Adrenal gland (tissue), 12 donors: ENCODE measurements around the gene KCNK6. TPM values are rescaled to one million over a fixed set of nuclear protein-coding genes. Genes with fewer than 3 reads are reported as not detected.
"Not testable (repeated sequence)": the region's sequence is repeated elsewhere in the genome, so short reads cannot be mapped to it uniquely, and the experiment has no call there.

Source experiments
- DNase-seq, 7 donors: peaks; one replicate each; pipeline ENCODE4 v3.0.0-alpha.2; 2019 to 2020
- H3K27ac ChIP-seq, 5 donors: fragments of 200-600 bp; sonication (generic) in 4 of 5; 1 replicate in 3 of 5; 2 replicates in 2 of 5; pipeline versions ENCODE4 v1.5.1 to v1.8.0; 2016 to 2020; ENCODE audit warnings: mild to moderate bottlenecking in 1 of 5
- H3K27me3 ChIP-seq: fragments of 200-600 bp; 2 replicates; pipeline ENCODE4 v1.8.0; 2021
- H3K36me3 ChIP-seq, 2 donors: fragments of 200-600 bp; replicated peaks in 1 of 2; 1 replicate in 1 of 2; 2 replicates in 1 of 2; pipeline versions ENCODE4 v1.5.1 to v1.8.0; 2018 to 2022
- H3K4me1 ChIP-seq, 2 donors: fragments of 200-600 bp; replicated peaks in 1 of 2; 1 replicate in 1 of 2; 2 replicates in 1 of 2; pipeline versions ENCODE4 v1.5.1 to v1.8.0; 2018 to 2021
- H3K4me3 ChIP-seq, 4 donors: fragments of 200-600 bp; sonication (generic) in 3 of 4; one replicate each; pipeline ENCODE4 v1.5.1; 2016 to 2018
- H3K9me3 ChIP-seq, 3 donors: fragments of 200-600 bp; sonication (generic) in 1 of 3; replicated peaks in 1 of 3; 1 replicate in 2 of 3; 2 replicates in 1 of 3; pipeline versions ENCODE4 v1.5.1 to v1.8.0; 2016 to 2021
- CTCF ChIP-seq, 6 experiments: fragments of 450-650 bp in 4 of 6; fragments of 200-600 bp in 2 of 6; sonication (generic) in 1 of 6; IDR thresholded peaks; 1 replicate in 5 of 6; 2 replicates in 1 of 6; pipeline versions ENCODE4 v1.5.1 to v1.8.0; 2016 to 2021; ENCODE audit warnings: antibody characterized with exemption in 6 of 6, mild to moderate bottlenecking in 2 of 6, moderate library complexity in 1 of 6
- POLR2A ChIP-seq, 2 donors: fragments of 450-650 bp; IDR thresholded peaks; one replicate each; pipeline ENCODE4 v1.6.1; 2017; ENCODE audit warnings: antibody characterized with exemption in 2 of 2, mild to moderate bottlenecking in 2 of 2, moderate library complexity in 1 of 2
- WGBS, 4 donors: extraction: QIAGEN DNeasy Blood & Tissue Kit in 2 of 4; methylation state at CpG; one replicate each; pipeline versions ENCODE4 v1.1.5 to v1.1.7; 2013 to 2017; 5-methylcytosine and 5-hydroxymethylcytosine counted together
- intact Hi-C, 2 donors: fragments of 100-400 bp; cut with DNase I; formaldehyde crosslinking; loops; one replicate each; pipeline versions ENCODE4 v1.14.1 to v1.15.0; 2022 to 2023
- polyA plus RNA-seq, 3 donors: library from polyadenylated mRNA; stranded (reverse); fragments of 200-250 nt in 2 of 3; fragments of 350-450 nt in 1 of 3; fragmentation: Illumina TruSeq in 1 of 3; extraction: RNeasy Lipid Tissue Mini Kit (QIAGEN cat#74804) in 1 of 3; gene quantifications; one replicate each; pipeline ENCODE4 v1.2.3, GENCODE V29; 2013 to 2014
- total RNA-seq, 9 donors: library from RNA; depleted of rRNA in 4 of 9; stranded (reverse); fragments of >200 nt in 4 of 9; fragments of 120-200 nt in 1 of 9; fragmentation: NEBNext Ultra II Directional in 1 of 9; extraction: Animal tissue kit (Norgen Biotek cat#: 25700) in 1 of 9; gene quantifications; one replicate each; pipeline versions ENCODE4 v1.1.0 to v1.2.4, GENCODE V29; 2013 to 2023
- donor health status: healthy with polysubstance abuse.
- donor health status: Bipolar disorder and iron deficiency.
- donor health status: DM: yes; HTN: yes; CAD: no.
- donor health status: DM: no; HTN: no; CAD: no.
- donor health status: DM: no; HTN: no; CAD: no.
- donor health status: DM: yes; HTN: yes; CAD: no.

The KCNK6 gene
- total and polyA plus RNA-seq, 12 donors = 1.2 to 6.0 (median 4.0) TPM

GRCh38 chr19:38360351-38360750, 40.7 kb downstream of the KCNK6 start:
- H3K4me3 ChIP-seq = no peak overlapping the region
- intact Hi-C loops = no loop called here
- no peaks in the 10 kb centered on the region for H3K9me3 ChIP-seq
- no peak overlapping the region for H3K27ac ChIP-seq
- WGBS, 4 donors = 79 to 87% (median 81%) methylated on average over 7 to 9 of the region's 9 CpGs
- no peak for TF ChIP-seq CTCF (IDR thresholded peaks at IDR 0.05)
- no peaks in the 10 kb centered on the region for H3K36me3 ChIP-seq
- DNase-seq = no peak
- peaks cover 0 to 16% of the 10 kb centered on the region in 2 donors for H3K4me1 ChIP-seq
- H3K27me3 ChIP-seq = peaks cover 3% of the 10 kb centered on the region

- H3K9me3 ChIP-seq = no peaks in the 10 kb centered on the region
- WGBS, 4 donors = 15 to 24% (median 17%) methylated on average over 21 to 23 of the region's 23 CpGs
- no peak overlapping the region for H3K27ac ChIP-seq
- H3K27me3 ChIP-seq = peaks cover 3% of the 10 kb centered on the region
- H3K4me1 ChIP-seq = peaks cover 0 to 16% of the 10 kb centered on the region in 2 donors
- H3K4me3 ChIP-seq = peak overlapping the region in 2 of 4 donors; percentile 29 to 62
- intact Hi-C loops = no loop called here
- TF ChIP-seq POLR2A (IDR thresholded peaks at IDR 0.05) (no peak), CTCF (IDR thresholded peaks at IDR 0.05) (no peak)
- DNase-seq = no peak
- H3K36me3 ChIP-seq = no peaks in the 10 kb centered on the region
Measured at GRCh38 chr19:38360839-38361631, 41.4 kb downstream of the KCNK6 start.

- peak overlapping the region in 2 of 4 donors; percentile 29 to 62 for H3K4me3 ChIP-seq
- TF ChIP-seq POLR2A (IDR thresholded peaks at IDR 0.05) (no peak), CTCF (IDR thresholded peaks at IDR 0.05) (peak in 4 of 6 experiments; percentile 17 to 47 (median 33))
- no peaks in the 10 kb centered on the region for H3K9me3 ChIP-seq
- H3K4me1 ChIP-seq = peaks cover 0 to 16% of the 10 kb centered on the region in 2 donors
- intact Hi-C loops = no loop called here
- peaks cover 3% of the 10 kb centered on the region for H3K27me3 ChIP-seq
- DNase-seq = peak; percentile 65 to 80 (median 74)
- H3K27ac ChIP-seq = peak overlapping the region in 1 of 5 donors; percentile 56
- no peaks in the 10 kb centered on the region for H3K36me3 ChIP-seq
- 0 to 2% (median 0%) methylated on average over 6 to 37 of the region's 37 CpGs for WGBS, 4 donors
Measured at GRCh38 chr19:38361633-38362075, 42.0 kb downstream of the KCNK6 start.

- TF ChIP-seq CTCF (IDR thresholded peaks at IDR 0.05) (no peak), POLR2A (IDR thresholded peaks at IDR 0.05) (peak in 1 of 2 donors; percentile 19)
- DNase-seq = peak; percentile 66 to 88 (median 84)
- 2 to 4% (median 3%) methylated on average over 23 to 68 of the region's 68 CpGs for WGBS, 4 donors
- intact Hi-C loops = no loop called here
- Histone ChIP-seq H3K36me3 (no peaks in the 10 kb centered on the region), H3K4me3 (peak overlapping the region in 3 of 4 donors; percentile 29 to 62 (median 40)), H3K27me3 (no peaks in the 10 kb centered on the region), H3K4me1 (peaks cover 0 to 16% of the 10 kb centered on the region in 2 donors), H3K9me3 (no peaks in the 10 kb centered on the region), H3K27ac (peak overlapping the region in 2 of 5 donors; percentile 17 to 56)
Measured at GRCh38 chr19:38362076-38362945, 42.7 kb downstream of the KCNK6 start.

- H3K27me3 ChIP-seq, intact Hi-C loops, H3K9me3 ChIP-seq, DNase-seq, H3K27ac ChIP-seq, H3K36me3 ChIP-seq: not testable (repeated sequence)
- H3K4me1 ChIP-seq = peaks cover 0 to 16% of the 10 kb centered on the region in 2 donors
- 73 to 78% (median 74%) methylated on average over 14 to 15 of the region's 16 CpGs for WGBS, 4 donors
- H3K4me3 ChIP-seq = peak overlapping the region in 1 of 4 donors; percentile 62
Measured at GRCh38 chr19:38362946-38363688, 43.5 kb downstream of the KCNK6 start.
